ENCODE results near the gene SATB1. TPM values are rescaled to one million over a fixed set of nuclear protein-coding genes. Genes with fewer than 3 reads are reported as not detected.

The SATB1 gene
- total RNA-seq, 1 donor from 2014 or later = 30.2 TPM

- peaks cover 54% of the 10 kb centered on the region for H3K36me3 ChIP-seq
- intact Hi-C loops (cut with DNase I) = no loop called here
- no peak overlapping the region for H3K4me3 ChIP-seq
- no peaks in the 10 kb centered on the region for H3K27me3 ChIP-seq (ENCODE audit: low read depth)
- H3K27ac ChIP-seq = no peak overlapping the region
- H3K9me3 ChIP-seq = no peaks in the 10 kb centered on the region
- no peak for TF ChIP-seq CTCF (IDR thresholded peaks at IDR 0.05)
- H3K4me1 ChIP-seq = no peaks in the 10 kb centered on the region
- ATAC-seq (no peak), DNase-seq (no peak)
Measured at GRCh38 chr3:18416332-18416731, 8.8 kb downstream of the SATB1 start.

- no peaks in the 10 kb centered on the region for H3K27me3 ChIP-seq (ENCODE audit: low read depth)
- ATAC-seq = no peak
- no peak overlapping the region for H3K4me3 ChIP-seq
- intact Hi-C loops (cut with DNase I) = no loop called here
- DNase-seq = no peak
- H3K9me3 ChIP-seq = no peaks in the 10 kb centered on the region
- H3K4me1 ChIP-seq = no peaks in the 10 kb centered on the region
- no peak overlapping the region for H3K27ac ChIP-seq
- no peak for TF ChIP-seq CTCF (IDR thresholded peaks at IDR 0.05)
- peaks cover 54% of the 10 kb centered on the region for H3K36me3 ChIP-seq
Measured at GRCh38 chr3:18415839-18416238, 9.3 kb downstream of the SATB1 start.

GRCh38 chr3:18415167-18415566 is 10.0 kb downstream of the SATB1 start:
- DNase-seq (no peak), ATAC-seq (no peak)
- no peak overlapping the region for H3K27ac ChIP-seq
- H3K4me1 ChIP-seq = no peaks in the 10 kb centered on the region
- H3K4me3 ChIP-seq = no peak overlapping the region
- no peaks in the 10 kb centered on the region for H3K9me3 ChIP-seq
- H3K36me3 ChIP-seq = peaks cover 54% of the 10 kb centered on the region
- TF ChIP-seq CTCF (IDR thresholded peaks at IDR 0.05) = no peak
- intact Hi-C loops (cut with DNase I) = no loop called here
- no peaks in the 10 kb centered on the region for H3K27me3 ChIP-seq (ENCODE audit: low read depth)

GRCh38 chr3:18412684-18413083 is 12.5 kb downstream of the SATB1 start:
- Histone ChIP-seq H3K9me3 (no peaks in the 10 kb centered on the region), H3K4me1 (no peaks in the 10 kb centered on the region), H3K27ac (no peak overlapping the region), H3K36me3 (peaks cover 47% of the 10 kb centered on the region), H3K4me3 (no peak overlapping the region), H3K27me3 (ENCODE audit: low read depth) (no peaks in the 10 kb centered on the region)
- no peak for TF ChIP-seq CTCF (IDR thresholded peaks at IDR 0.05)
- DNase-seq (no peak), ATAC-seq (no peak)
- intact Hi-C loops (cut with DNase I) = no loop called here

GRCh38 chr3:18411541-18411940 is 13.6 kb downstream of the SATB1 start:
- H3K36me3 ChIP-seq = peaks cover 38% of the 10 kb centered on the region
- no peaks in the 10 kb centered on the region for H3K4me1 ChIP-seq
- no peak overlapping the region for H3K4me3 ChIP-seq
- TF ChIP-seq CTCF (IDR thresholded peaks at IDR 0.05) = no peak
- no peak overlapping the region for H3K27ac ChIP-seq
- ATAC-seq (no peak), DNase-seq (no peak)
- H3K27me3 ChIP-seq (ENCODE audit: low read depth) = no peaks in the 10 kb centered on the region
- H3K9me3 ChIP-seq = no peaks in the 10 kb centered on the region
- intact Hi-C loops (cut with DNase I) = no loop called here

GRCh38 chr3:18410205-18410604 is 14.9 kb downstream of the SATB1 start:
- no peak overlapping the region for H3K27ac ChIP-seq

More at GRCh38 chr3:18410205-18410604, 14.9 kb downstream of the SATB1 start:
- Histone ChIP-seq H3K9me3 (no peaks in the 10 kb centered on the region), H3K36me3 (peaks cover 26% of the 10 kb centered on the region), H3K4me1 (no peaks in the 10 kb centered on the region), H3K4me3 (no peak overlapping the region), H3K27me3 (ENCODE audit: low read depth) (no peaks in the 10 kb centered on the region)
- no peak for DNase-seq
- no peak for ATAC-seq
- intact Hi-C loops (cut with DNase I) = no loop called here
- TF ChIP-seq CTCF (IDR thresholded peaks at IDR 0.05) = no peak
